Kidney tubule cell (primary cell): ENCODE measurements around the gene HSD17B1.

ENCODE experiments used
- DNase-seq: peaks from one replicate; pipeline ENCODE4 v3.0.0-alpha.2; 2018; ENCODE audit warnings: low spot score

Gene HSD17B1

GRCh38 chr17:42547698-42548069, 5.0 kb upstream of the HSD17B1 start:
- DNase-seq: no peak

- peak; percentile 84 for DNase-seq
These were observed 4.5 kb upstream of the HSD17B1 start for GRCh38 chr17:42548070-42548837.

GRCh38 chr17:42548993-42549755, 3.5 kb upstream of the HSD17B1 start:
- DNase-seq: no peak

- no peak for DNase-seq
These were observed 567 bp downstream of the HSD17B1 start for GRCh38 chr17:42553161-42553818.

- peak; percentile 47 for DNase-seq
These were observed 1.1 kb downstream of the HSD17B1 start for GRCh38 chr17:42553866-42554249.

- peak; percentile 90 for DNase-seq
These were observed 1.8 kb downstream of the HSD17B1 start for GRCh38 chr17:42554250-42555121.

GRCh38 chr17:42555122-42555622, 2.4 kb downstream of the HSD17B1 start:
- no peak for DNase-seq

- peak; percentile 34 for DNase-seq
These were observed 3.4 kb downstream of the HSD17B1 start for GRCh38 chr17:42555961-42556617.

GRCh38 chr17:42559075-42559474, 6.4 kb downstream of the HSD17B1 start:
- no peak for DNase-seq

- no peak for DNase-seq
These were observed 7.5 kb downstream of the HSD17B1 start for GRCh38 chr17:42560246-42560645.

GRCh38 chr17:42561897-42562387, 9.2 kb downstream of the HSD17B1 start, which contains the start of gene COASY:
TSS of gene COASY (plus strand) at chr17:42562148. CDS start at chr17:42562623, 475 bp downstream.
- peak; percentile 96 for DNase-seq

GRCh38 chr17:42562388-42563142, 9.8 kb downstream of the HSD17B1 start:
- DNase-seq: peak; percentile 42

- peak; percentile 10 for DNase-seq
These were observed 10.4 kb downstream of the HSD17B1 start for GRCh38 chr17:42563143-42563509.

GRCh38 chr17:42563543-42563942, 10.8 kb downstream of the HSD17B1 start:
- peak; percentile 80 for DNase-seq

- DNase-seq: no peak
These were observed 11.2 kb downstream of the HSD17B1 start for GRCh38 chr17:42563950-42564349.

GRCh38 chr17:42564815-42565522, 12.2 kb downstream of the HSD17B1 start:
- DNase-seq: no peak

GRCh38 chr17:42565523-42566214, 12.9 kb downstream of the HSD17B1 start:
- DNase-seq: no peak

GRCh38 chr17:42566215-42566882, 13.6 kb downstream of the HSD17B1 start:
- peak; percentile 11 for DNase-seq
